IPS DF 4.7 (cell line): Measurements from ENCODE around the gene DUOX2.
"Not testable (repeated sequence)": the region's sequence is repeated elsewhere in the genome, so short reads cannot be mapped to it uniquely, and the experiment has no call there.

ENCODE experiments used
- DNase-seq: peaks from one replicate; pipeline ENCODE4 v3.0.0-alpha.2; 2013; ENCODE audit warnings: low spot score; ENCODE audit errors: extremely low read depth

Gene DUOX2

GRCh38 chr15:45138814-45139765, 25.1 kb upstream of the DUOX2 start:
- DNase-seq: no peak

- DNase-seq: no peak
Observed at GRCh38 chr15:45137703-45138102, 23.7 kb upstream of the DUOX2 start.

DNA sequence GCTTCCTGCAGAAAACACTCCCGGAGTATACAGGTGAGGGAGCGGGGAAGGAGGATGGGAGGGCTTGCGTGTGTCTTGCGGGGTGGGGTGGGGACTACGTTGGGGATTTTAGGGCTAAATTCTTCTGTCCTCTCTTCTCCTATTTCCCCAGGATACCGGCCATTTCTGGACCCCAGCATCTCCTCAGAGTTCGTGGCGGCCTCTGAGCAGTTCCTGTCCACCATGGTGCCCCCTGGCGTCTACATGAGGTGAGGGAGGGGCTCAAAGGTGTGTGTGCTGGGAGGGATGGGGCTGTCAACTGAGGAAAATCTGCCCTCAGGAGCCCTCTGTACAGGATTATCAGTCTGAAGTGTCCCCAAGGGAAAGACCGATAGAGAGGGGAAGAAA, 22.4 kb upstream of the DUOX2 start:
- DNase-seq: no peak

DNA sequence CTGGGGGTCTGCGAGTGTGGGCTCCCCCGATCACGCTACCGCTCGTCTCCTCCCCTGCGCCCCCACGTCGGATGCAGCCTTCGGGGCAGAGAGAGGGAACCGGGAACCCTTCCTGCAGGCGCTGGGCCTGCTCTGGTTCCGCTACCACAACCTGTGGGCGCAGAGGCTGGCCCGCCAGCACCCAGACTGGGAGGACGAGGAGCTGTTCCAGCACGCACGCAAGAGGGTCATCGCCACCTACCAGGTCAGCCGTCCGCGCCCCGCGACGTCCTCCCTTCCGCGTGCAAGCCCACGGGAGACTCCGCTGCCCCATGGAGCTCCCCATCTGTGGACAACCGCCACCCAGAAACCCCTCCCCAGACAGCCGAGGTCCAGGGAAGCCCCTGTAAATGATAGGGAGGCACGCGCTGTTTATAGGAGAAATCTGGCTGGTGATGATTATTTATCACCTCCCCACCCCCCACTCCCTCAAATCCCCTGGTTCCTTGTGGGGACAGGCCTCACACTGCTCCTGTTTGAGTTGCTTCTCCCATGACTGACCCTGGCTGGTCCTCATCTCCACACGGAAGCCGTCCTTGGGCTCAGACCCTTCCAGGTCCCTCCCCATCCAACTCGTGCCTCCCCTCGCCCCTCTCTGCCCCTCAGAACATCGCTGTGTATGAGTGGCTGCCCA, 21.9 kb upstream of the DUOX2 start:
- not testable (repeated sequence) for DNase-seq

DNA sequence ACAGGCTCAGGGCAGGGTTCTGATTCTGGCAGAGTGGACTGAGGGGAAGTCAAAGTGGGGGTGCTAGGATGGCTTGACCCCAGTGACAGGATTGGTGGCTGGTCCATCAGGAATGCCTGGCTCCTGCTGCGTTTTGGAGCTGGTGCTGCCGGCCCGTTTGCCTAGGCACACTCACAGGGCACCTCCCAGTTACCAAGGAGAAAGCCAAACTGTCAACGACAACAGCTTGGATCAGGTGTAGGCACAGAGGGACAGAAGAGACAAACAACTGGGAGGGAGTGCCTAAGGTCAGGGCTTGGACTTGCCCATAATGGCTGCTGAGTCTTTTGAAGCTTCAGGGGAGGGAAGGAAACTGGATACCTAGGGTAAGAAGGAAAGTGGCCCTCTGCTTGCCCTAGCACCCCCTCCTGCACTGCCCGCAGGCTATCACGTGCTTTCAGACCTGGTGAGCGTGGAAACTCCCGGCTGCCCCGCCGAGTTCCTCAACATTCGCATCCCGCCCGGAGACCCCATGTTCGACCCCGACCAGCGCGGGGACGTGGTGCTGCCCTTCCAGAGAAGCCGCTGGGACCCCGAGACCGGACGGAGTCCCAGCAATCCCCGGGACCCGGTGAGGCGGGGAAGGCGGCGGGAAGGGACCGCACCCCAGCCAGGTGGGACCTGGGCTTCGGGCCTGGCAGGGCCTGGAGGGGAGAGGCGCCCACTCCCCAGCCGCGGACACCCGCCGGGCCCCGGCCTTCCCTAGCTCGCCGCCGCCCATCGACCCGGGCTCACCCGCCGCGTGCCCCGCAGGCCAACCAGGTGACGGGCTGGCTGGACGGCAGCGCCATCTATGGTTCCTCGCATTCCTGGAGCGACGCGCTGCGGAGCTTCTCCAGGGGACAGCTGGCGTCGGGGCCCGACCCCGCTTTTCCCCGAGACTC, 21.0 kb upstream of the DUOX2 start:
- no peak for DNase-seq

- DNase-seq: no peak
Observed at GRCh38 chr15:45134046-45134445, 20.1 kb upstream of the DUOX2 start.

- DNase-seq: no peak
Observed at GRCh38 chr15:45133561-45133920, 19.6 kb upstream of the DUOX2 start.

GRCh38 chr15:45132844-45133560, 19.0 kb upstream of the DUOX2 start:
- DNase-seq: no peak

- DNase-seq: no peak
Observed at GRCh38 chr15:45131510-45131909, 17.5 kb upstream of the DUOX2 start.

DNA sequence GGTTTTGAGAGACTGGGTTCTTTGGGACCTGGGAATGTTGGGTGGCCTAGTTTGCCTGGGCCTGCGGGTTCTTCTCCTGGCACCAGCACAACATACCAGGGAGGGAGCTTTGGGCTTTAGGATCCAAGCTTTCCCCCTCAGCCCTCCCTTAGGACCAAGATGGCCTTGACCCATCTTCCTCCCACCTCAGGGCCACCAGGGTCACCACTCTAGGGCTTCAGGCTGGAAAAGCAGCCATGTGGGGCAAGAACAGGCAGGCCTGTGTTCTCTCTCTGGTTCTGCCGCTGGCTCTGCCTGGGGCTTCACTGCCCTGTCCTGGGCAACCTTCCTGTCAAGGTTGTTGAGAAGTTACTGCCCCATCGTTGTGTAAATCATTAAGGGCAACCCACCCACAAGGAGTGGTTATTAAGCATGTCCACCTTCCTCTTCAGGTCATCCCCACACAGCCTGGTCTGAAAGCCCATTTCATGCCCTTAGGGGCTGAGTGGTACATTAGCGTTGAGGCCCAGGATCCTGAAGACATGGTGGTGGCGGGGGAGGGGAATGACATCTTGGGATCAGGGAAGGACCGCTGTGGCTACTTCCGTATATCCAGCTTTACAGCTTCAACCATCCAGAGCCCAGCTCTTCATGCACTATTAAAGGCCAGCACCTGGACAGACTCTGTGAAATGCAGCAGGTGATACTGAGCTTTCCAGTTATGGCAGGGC, 16.5 kb upstream of the DUOX2 start:
- DNase-seq: no peak

DNA sequence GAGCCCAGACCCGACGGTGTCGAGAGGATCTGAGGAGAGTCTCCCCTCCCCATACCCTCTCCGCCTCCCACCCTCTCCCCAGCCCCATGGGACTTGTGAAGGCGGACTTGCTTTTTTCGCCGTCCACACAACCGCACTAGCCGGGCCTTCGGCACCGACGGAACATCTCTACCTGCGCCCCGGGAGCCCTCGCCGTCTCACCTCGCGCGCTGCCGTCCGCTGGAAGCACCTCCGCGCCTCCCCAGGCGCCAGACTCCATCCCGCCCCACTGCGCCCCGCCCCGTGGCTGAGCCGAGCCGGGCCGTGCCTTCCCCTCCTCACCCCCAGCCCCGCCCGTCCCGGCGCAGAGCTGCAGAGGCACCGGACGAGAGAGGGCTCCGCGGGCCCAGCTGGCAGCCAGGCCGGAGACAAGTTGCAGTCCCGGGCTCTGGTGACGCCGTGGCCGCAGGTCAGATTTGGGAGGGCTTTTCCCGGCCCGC, 15.7 kb upstream of the DUOX2 start, which contains the start of the genes DUOX1 and DUOXA1:
DUOX1 (plus strand) TSS at position 344 of the 479 bp plus-strand sequence. CDS start 1,973 bp downstream, outside the sequence.
DUOXA1 (minus strand) TSS at position 229 of the 479 bp plus-strand sequence. CDS start 6,865 bp downstream, outside the sequence.
- DNase-seq: no peak

DNA sequence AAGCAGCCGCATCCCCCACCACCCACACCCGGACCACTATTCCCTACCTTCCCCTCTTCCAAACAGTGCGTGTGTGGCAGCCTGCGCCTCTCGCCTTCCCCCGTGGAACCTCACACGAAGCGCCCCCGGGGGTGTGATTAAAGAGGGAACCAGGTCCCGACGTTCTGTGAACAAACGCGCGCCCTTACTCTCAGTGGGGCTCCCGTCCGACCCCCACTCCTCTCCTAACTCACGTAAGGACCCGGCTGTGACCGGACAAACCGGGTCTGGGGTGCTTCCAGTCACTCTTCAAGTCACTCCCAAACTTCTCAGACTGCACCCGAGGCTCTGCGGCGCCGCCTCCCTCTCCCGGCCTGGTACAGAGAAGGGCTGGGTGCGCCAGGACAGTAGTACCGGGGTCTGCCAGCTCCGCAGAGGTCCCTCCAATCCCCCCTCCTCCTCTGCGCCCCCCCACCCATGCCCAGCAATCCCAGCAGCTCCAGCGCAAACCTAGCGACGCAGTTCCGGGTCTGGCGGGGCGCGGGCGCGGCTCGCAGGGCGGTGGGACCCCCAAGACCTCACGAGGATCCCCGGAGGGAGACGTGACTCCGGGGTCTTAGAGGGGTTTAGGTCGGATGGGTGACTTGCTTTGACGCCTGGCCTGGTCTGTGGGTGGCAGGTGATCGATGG, 15.1 kb upstream of the DUOX2 start:
- DNase-seq: no peak

GRCh38 chr15:45126535-45127158, 12.7 kb upstream of the DUOX2 start:
- no peak for DNase-seq

DNA sequence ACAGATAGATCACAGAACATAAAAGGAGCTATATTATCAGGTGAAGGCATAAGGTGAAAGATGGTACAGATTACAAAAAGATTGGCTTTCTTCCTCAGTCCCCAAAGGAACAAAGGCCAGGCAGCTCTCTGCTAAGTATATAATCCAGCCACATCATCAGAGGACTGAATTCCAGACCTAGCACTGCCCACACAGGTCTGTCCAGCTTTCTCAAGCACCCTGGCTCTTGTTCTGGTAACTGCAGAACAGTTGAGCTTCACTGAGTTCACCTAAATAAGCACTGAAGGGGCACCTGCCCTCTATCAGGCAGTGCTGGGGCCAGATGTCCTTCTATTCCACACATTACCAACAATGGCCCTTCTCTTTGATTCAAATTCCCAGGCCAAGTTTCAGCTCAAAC, 9.4 kb upstream of the DUOX2 start:
- DNase-seq: no peak

DNA sequence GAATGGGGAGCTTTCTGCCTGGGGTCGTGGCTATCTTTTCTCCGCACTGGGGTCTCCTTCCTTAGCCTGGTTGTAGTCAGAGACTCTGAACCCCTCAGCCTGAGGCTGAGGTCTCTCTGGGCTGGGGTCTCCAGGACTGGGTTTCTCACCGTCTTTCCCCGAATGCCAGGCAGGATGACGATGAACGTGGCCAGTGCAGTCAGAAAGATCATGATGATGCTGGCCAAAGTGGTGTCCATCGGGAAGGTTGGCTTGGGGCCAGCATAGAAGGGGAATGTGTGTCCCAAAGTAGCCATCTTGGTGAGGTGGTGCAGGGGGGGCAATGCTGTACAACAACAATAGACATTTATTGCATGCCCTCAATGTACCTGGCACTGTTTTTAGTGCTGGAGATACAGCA, 8.7 kb upstream of the DUOX2 start:
- DNase-seq: no peak

GRCh38 chr15:45121706-45122417, 7.9 kb upstream of the DUOX2 start:
- no peak for DNase-seq

DNA sequence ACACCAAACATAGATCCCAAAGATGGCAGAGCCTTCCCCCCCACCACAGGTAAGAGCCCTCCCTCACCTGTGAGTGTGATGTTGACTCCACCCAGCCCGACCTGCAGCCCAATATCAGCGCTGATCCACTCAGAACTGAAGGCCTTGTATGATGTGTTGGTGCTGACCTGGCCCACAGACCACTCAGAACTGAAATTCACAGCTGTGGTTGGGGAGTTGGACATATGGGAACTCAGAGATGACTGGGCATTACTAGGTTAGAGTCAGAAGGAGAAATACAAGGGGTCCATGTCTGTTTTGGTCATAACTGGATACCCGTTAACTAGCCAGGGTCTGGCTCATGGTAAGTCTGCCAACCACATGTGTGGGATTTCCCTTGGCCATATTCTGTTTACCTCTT, 7.0 kb upstream of the DUOX2 start:
- DNase-seq: no peak
